Activated naive CD4-positive, alpha-beta T cell treated with anti-CD3 and anti-CD28 coated beads for 36 hours (primary cell): ENCODE measurements around the gene SULT1A3. TPM values are rescaled to one million over a fixed set of nuclear protein-coding genes. Genes with fewer than 3 reads are reported as not detected.

Experiments
- CTCF ChIA-PET: fragments of 350-600 bp; sonication (Branson Sonifier 250); formaldehyde crosslinking; loops from one replicate; lab custom pipeline; 2021; ENCODE audit warnings: antibody characterized with exemption; lab: Charles Lee
- DNase-seq: peaks from one replicate; pipeline ENCODE4 v3.0.0-alpha.2; 2020
- H3K27ac Mint-ChIP-seq: one replicate; pipeline ENCODE4 v1.8.0; 2021; ENCODE audit warnings: mild to moderate bottlenecking, mixed read lengths
- H3K27me3 Mint-ChIP-seq: one replicate; pipeline ENCODE4 v1.8.0; 2021; ENCODE audit warnings: low read depth, mixed read lengths
- H3K36me3 Mint-ChIP-seq: one replicate; pipeline ENCODE4 v1.8.0; 2021; ENCODE audit warnings: low read depth, mixed read lengths
- H3K4me1 Mint-ChIP-seq: one replicate; pipeline ENCODE4 v1.8.0; 2021; ENCODE audit warnings: low read depth, mixed read lengths
- H3K4me3 Mint-ChIP-seq: one replicate; pipeline ENCODE4 v1.8.0; 2021; ENCODE audit warnings: mild to moderate bottlenecking, moderate library complexity, mixed read lengths
- H3K9me3 Mint-ChIP-seq: one replicate; pipeline ENCODE4 v1.8.0; 2021; ENCODE audit warnings: mixed read lengths
- intact Hi-C: fragments of 100-400 bp; cut with micrococcal nuclease; formaldehyde crosslinking; loops from one replicate; pipeline ENCODE4 v1.15.1; 2023
- total RNA-seq, 2 experiments: library from RNA; stranded (reverse); gene quantifications; one replicate each; pipeline ENCODE4 v1.2.3, GENCODE V29; 2021

The SULT1A3 gene
- total RNA-seq, 2 experiments from 2014 or later, result 8.7 to 9.2 TPM

- no peak for DNase-seq
- Mint-ChIP-seq H3K4me1 (peaks cover 6% of the 10 kb centered on the region), H3K27me3 (no peaks in the 10 kb centered on the region), H3K36me3 (peaks cover 11% of the 10 kb centered on the region), H3K4me3 (no peak overlapping the region), H3K27ac (no peak overlapping the region), H3K9me3 (no peaks in the 10 kb centered on the region)
- intact Hi-C loops, result no loop called here
- CTCF ChIA-PET, result interaction anchor here (0.6 to 2.1 kb wide), 2 partner anchors 48 to 68 kb away, joined by 3 to 6 read pairs; partner anchors contain the start of gene GDPD3
Measured at GRCh38 chr16:30179931-30180330, 19.1 kb upstream of the SULT1A3 start.

GRCh38 chr16:30180741-30181140, 18.3 kb upstream of the SULT1A3 start:
- H3K4me3 Mint-ChIP-seq, result no peak overlapping the region
- peak overlapping the region; percentile 20 for H3K27ac Mint-ChIP-seq
- H3K36me3 Mint-ChIP-seq, result peaks cover 19% of the 10 kb centered on the region
- H3K4me1 Mint-ChIP-seq, result peaks cover 6% of the 10 kb centered on the region
- no peaks in the 10 kb centered on the region for H3K9me3 Mint-ChIP-seq
- no peaks in the 10 kb centered on the region for H3K27me3 Mint-ChIP-seq
- intact Hi-C loops, result no loop called here
- CTCF ChIA-PET, result interaction anchor here (0.6 kb wide), 1 partner anchor 49 kb away, joined by 3 read pairs; no protein-coding TSS in a partner anchor
- no peak for DNase-seq

DNA sequence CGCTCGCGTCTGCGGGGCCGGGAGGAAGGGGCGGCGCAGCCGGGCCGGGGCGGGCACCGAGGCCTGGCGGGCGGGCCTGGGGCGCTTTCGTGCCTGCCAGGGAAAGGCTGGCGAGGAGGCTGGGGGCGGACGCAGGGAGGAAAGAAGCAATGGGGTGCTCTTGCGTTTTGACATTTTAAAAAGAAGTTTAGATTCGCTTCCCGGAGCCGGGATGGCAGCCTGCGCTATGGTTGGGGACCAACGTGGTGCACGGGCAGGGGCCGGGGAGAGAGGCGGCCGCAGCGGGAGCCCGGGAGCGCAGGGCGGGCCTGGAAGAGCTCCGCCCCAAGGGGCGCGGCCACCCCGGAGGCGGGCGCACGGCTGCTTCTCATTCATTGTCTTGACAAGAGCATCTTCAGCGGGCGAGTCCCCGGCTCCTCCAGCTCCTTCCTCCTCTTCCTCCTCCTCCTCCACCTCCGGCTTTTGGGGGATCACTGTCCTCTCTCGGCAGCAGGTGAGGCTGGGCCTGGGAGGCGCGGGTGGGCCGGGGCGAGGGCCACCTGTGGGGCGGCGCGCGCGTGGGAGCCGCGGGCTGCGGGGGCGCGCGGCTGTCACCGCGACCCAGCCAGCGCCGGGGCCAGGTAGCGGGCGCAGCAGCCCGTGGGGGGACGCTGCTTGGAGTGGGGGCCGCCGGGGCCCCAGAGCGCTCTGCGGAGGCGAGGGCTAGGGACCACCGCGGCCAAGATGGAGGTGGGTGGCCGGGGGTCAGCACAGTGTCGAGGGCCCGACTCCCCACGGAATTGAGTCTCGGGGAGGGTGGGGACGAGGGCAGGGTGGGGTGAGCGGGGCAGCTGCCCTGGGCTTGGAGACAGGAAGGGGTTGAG, 15.6 kb upstream of the SULT1A3 start, which contains the start of gene CORO1A:
Gene CORO1A (plus strand): TSS at position 370 of the 863 bp plus-strand sequence. CDS start 1,608 bp downstream, outside the sequence.
- intact Hi-C loops, result loop anchor here (1.0 kb wide), 1 partner anchor 91 kb away; no protein-coding TSS in a partner anchor
- Mint-ChIP-seq H3K27me3 (no peaks in the 10 kb centered on the region), H3K4me3 (peak within 1 kb of the TSS; percentile 100), H3K27ac (peak within 1 kb of the TSS; percentile 100), H3K9me3 (no peaks in the 10 kb centered on the region), H3K4me1 (peaks cover 22% of the 10 kb centered on the region), H3K36me3 (peaks cover 43% of the 10 kb centered on the region)
- peak; percentile 90 for DNase-seq
- CTCF ChIA-PET, result interaction anchor here (0.7 kb wide), 1 partner anchor 91 kb away, joined by 3 read pairs; the partner anchor contains the start of gene TBX6

GRCh38 chr16:30184096-30184890, 14.8 kb upstream of the SULT1A3 start:
- Mint-ChIP-seq H3K27me3 (no peaks in the 10 kb centered on the region), H3K36me3 (peaks cover 43% of the 10 kb centered on the region), H3K9me3 (no peaks in the 10 kb centered on the region), H3K4me3 (peak overlapping the region; percentile 100), H3K4me1 (peaks cover 22% of the 10 kb centered on the region), H3K27ac (peak overlapping the region; percentile 100)
- intact Hi-C loops, result no loop called here
- CTCF ChIA-PET, result interaction anchor here (0.7 to 2.1 kb wide), 4 partner anchors 41 to 225 kb away, joined by 3 to 10 read pairs (median 6); partner anchors contain the start of gene TBX6
- DNase-seq, result peak; percentile 90

- Mint-ChIP-seq H3K36me3 (peaks cover 43% of the 10 kb centered on the region), H3K4me3 (peak overlapping the region; percentile 100), H3K4me1 (peaks cover 22% of the 10 kb centered on the region), H3K27ac (peak overlapping the region; percentile 100), H3K27me3 (no peaks in the 10 kb centered on the region), H3K9me3 (no peaks in the 10 kb centered on the region)
- DNase-seq, result no peak
- CTCF ChIA-PET, result interaction anchor here (1.5 to 2.1 kb wide), 4 partner anchors 42 to 224 kb away, joined by 3 to 16 read pairs (median 9); partner anchors contain the start of gene TBX6
- intact Hi-C loops, result no loop called here
Measured at GRCh38 chr16:30184891-30185682, 14.0 kb upstream of the SULT1A3 start.

- Mint-ChIP-seq H3K9me3 (no peaks in the 10 kb centered on the region), H3K4me3 (peak overlapping the region; percentile 100), H3K27ac (peak overlapping the region; percentile 100), H3K36me3 (peaks cover 43% of the 10 kb centered on the region), H3K4me1 (peaks cover 22% of the 10 kb centered on the region), H3K27me3 (no peaks in the 10 kb centered on the region)
- DNase-seq, result peak; percentile 93
- CTCF ChIA-PET, result interaction anchor here (0.6 to 2.1 kb wide), 5 partner anchors 43 to 429 kb away, joined by 3 to 16 read pairs (median 8); partner anchors contain the start of gene TBX6
- intact Hi-C loops, result no loop called here
Measured at GRCh38 chr16:30185683-30186421, 13.2 kb upstream of the SULT1A3 start.

- Mint-ChIP-seq H3K9me3 (no peaks in the 10 kb centered on the region), H3K36me3 (peaks cover 43% of the 10 kb centered on the region), H3K4me3 (peak overlapping the region; percentile 100), H3K27ac (peak overlapping the region; percentile 100), H3K4me1 (peaks cover 22% of the 10 kb centered on the region), H3K27me3 (no peaks in the 10 kb centered on the region)
- CTCF ChIA-PET, result interaction anchor here (0.6 to 2.1 kb wide), 4 partner anchors 44 to 429 kb away, joined by 3 to 16 read pairs (median 9); partner anchors contain the start of gene TBX6
- intact Hi-C loops, result no loop called here
- no peak for DNase-seq
Measured at GRCh38 chr16:30186444-30186781, 12.6 kb upstream of the SULT1A3 start.

GRCh38 chr16:30186782-30187555, 12.1 kb upstream of the SULT1A3 start:
- Mint-ChIP-seq H3K36me3 (peaks cover 43% of the 10 kb centered on the region), H3K27me3 (no peaks in the 10 kb centered on the region), H3K27ac (peak overlapping the region; percentile 100), H3K9me3 (no peaks in the 10 kb centered on the region), H3K4me3 (peak overlapping the region; percentile 100), H3K4me1 (peaks cover 21% of the 10 kb centered on the region)
- intact Hi-C loops, result no loop called here
- CTCF ChIA-PET, result interaction anchor here (0.6 to 1.4 kb wide), 2 partner anchors 95 to 430 kb away, joined by 3 to 4 read pairs; partner anchors contain the start of gene TBX6
- peak; percentile 87 for DNase-seq

- H3K27me3 Mint-ChIP-seq, result no peaks in the 10 kb centered on the region
- CTCF ChIA-PET, result interaction anchor here (0.6 to 1.4 kb wide), 2 partner anchors 72 to 96 kb away, joined by 4 read pairs; partner anchors contain the start of gene TBX6
- no peak for DNase-seq
- peak overlapping the region; percentile 100 for H3K4me3 Mint-ChIP-seq
- no peaks in the 10 kb centered on the region for H3K9me3 Mint-ChIP-seq
- H3K36me3 Mint-ChIP-seq, result peaks cover 43% of the 10 kb centered on the region
- intact Hi-C loops, result no loop called here
- peak overlapping the region; percentile 100 for H3K27ac Mint-ChIP-seq
- peaks cover 16% of the 10 kb centered on the region for H3K4me1 Mint-ChIP-seq
Measured at GRCh38 chr16:30187556-30187865, 11.5 kb upstream of the SULT1A3 start.

GRCh38 chr16:30187971-30188561, 11.0 kb upstream of the SULT1A3 start:
- Mint-ChIP-seq H3K4me3 (peak overlapping the region; percentile 18), H3K27ac (peak overlapping the region; percentile 72), H3K36me3 (peaks cover 43% of the 10 kb centered on the region), H3K9me3 (no peaks in the 10 kb centered on the region), H3K27me3 (no peaks in the 10 kb centered on the region), H3K4me1 (peaks cover 16% of the 10 kb centered on the region)
- no peak for DNase-seq
- intact Hi-C loops, result no loop called here
- CTCF ChIA-PET, result interaction anchor here (0.6 to 1.4 kb wide), 2 partner anchors 72 to 96 kb away, joined by 4 read pairs; partner anchors contain the start of gene TBX6
